ENCODE measurements around the gene XKR7.

DNA sequence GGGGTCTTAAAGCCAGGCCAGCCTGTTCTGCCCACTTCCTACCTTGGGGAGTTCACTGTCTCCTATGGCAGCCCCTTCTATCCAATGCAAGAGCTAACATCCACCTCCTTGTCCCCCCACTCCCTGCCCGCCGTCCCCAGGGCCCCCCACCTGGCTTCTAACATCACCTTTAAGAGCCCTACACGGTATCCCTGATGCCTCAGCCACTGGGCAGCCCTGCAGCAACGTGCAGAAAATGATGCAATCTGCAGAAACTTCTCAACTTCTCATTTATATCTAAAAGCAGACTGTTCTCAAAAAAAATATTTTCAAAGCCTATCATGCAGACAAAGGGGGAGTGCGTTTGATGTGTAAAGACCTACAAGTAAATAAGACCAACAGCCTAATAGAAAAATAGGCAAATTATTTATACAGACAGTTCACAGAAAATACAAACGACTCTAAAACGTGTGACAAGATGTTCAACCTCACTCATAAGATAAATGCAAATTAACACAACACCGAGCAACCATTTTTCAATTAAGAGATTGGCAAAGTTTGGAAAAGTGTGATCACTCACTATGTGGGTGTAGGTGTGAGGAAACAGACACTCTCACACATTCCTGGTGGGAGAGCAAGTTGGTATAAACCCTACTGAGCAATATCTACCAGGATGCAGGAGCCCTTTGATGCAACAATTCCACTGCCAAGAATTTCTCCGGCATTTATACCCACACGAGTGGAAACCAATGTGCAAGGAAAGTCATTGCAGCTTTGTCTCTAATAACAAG, 69.0 kb downstream of the XKR7 start:
- no peak for TF ChIP-seq POLR2A (IDR thresholded peaks at IDR 0.05; ENCODE audit: low read depth)
- TF ChIP-seq, protein P1, sequence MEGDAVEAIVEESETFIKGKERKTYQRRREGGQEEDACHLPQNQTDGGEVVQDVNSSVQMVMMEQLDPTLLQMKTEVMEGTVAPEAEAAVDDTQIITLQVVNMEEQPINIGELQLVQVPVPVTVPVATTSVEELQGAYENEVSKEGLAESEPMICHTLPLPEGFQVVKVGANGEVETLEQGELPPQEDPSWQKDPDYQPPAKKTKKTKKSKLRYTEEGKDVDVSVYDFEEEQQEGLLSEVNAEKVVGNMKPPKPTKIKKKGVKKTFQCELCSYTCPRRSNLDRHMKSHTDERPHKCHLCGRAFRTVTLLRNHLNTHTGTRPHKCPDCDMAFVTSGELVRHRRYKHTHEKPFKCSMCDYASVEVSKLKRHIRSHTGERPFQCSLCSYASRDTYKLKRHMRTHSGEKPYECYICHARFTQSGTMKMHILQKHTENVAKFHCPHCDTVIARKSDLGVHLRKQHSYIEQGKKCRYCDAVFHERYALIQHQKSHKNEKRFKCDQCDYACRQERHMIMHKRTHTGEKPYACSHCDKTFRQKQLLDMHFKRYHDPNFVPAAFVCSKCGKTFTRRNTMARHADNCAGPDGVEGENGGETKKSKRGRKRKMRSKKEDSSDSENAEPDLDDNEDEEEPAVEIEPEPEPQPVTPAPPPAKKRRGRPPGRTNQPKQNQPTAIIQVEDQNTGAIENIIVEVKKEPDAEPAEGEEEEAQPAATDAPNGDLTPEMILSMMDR (IDR thresholded peaks at IDR 0.05), result no peak
- TF ChIP-seq EP300 (IDR thresholded peaks at IDR 0.05), result no peak

Measured in esophagus muscularis mucosa (tissue), 4 donors.